HG03095 (cell line): ENCODE data around the gene STX8.

Experiments
- ATAC-seq: cut with Tn5 transposase; IDR thresholded peaks from one replicate; pipeline ENCODE4 v1.9.1; 2021; ENCODE audit warnings: moderate library complexity; ENCODE audit not compliant: unreplicated experiment

STX8 gene

GRCh38 chr17:9446528-9446927 lies 129.1 kb downstream of the STX8 start:
- no peak for ATAC-seq

GRCh38 chr17:9445424-9445823 lies 130.2 kb downstream of the STX8 start:
- ATAC-seq, result no peak

- no peak for ATAC-seq
Observed at GRCh38 chr17:9444687-9445086, 130.9 kb downstream of the STX8 start.

- no peak for ATAC-seq
Observed at GRCh38 chr17:9443811-9444210, 131.8 kb downstream of the STX8 start.

GRCh38 chr17:9439851-9440250 lies 135.8 kb downstream of the STX8 start:
- ATAC-seq, result no peak

- no peak for ATAC-seq
Observed at GRCh38 chr17:9436630-9437029, 139.0 kb downstream of the STX8 start.

- ATAC-seq, result no peak
Observed at GRCh38 chr17:9435165-9435564, 140.5 kb downstream of the STX8 start.

- no peak for ATAC-seq
Observed at GRCh38 chr17:9434642-9435057, 141.0 kb downstream of the STX8 start.

GRCh38 chr17:9432934-9433421 lies 142.6 kb downstream of the STX8 start:
- ATAC-seq, result no peak

- no peak for ATAC-seq
Observed at GRCh38 chr17:9432134-9432885, 143.3 kb downstream of the STX8 start.

- no peak for ATAC-seq
Observed at GRCh38 chr17:9431620-9432019, 144.0 kb downstream of the STX8 start.

GRCh38 chr17:9427465-9428315 lies 147.9 kb downstream of the STX8 start:
- ATAC-seq, result no peak

GRCh38 chr17:9424071-9424640 lies 151.5 kb downstream of the STX8 start:
- ATAC-seq, result no peak

GRCh38 chr17:9421525-9421924 lies 154.1 kb downstream of the STX8 start:
- ATAC-seq, result no peak

- no peak for ATAC-seq
Observed at GRCh38 chr17:9419932-9420453, 155.6 kb downstream of the STX8 start.

- peak; percentile 95 for ATAC-seq
Observed at GRCh38 chr17:9414471-9414870, 161.1 kb downstream of the STX8 start.

GRCh38 chr17:9410737-9411136 lies 164.9 kb downstream of the STX8 start:
- no peak for ATAC-seq

GRCh38 chr17:9410301-9410700 lies 165.3 kb downstream of the STX8 start:
- no peak for ATAC-seq

GRCh38 chr17:9409878-9410277 lies 165.7 kb downstream of the STX8 start:
- no peak for ATAC-seq

GRCh38 chr17:9408868-9409829 lies 166.5 kb downstream of the STX8 start:
- no peak for ATAC-seq
